Measurements from ENCODE around the gene PRKG1. TPM values are rescaled to one million over a fixed set of nuclear protein-coding genes. Genes with fewer than 3 reads are reported as not detected.
"Not testable (repeated sequence)": the region's sequence is repeated elsewhere in the genome, so short reads cannot be mapped to it uniquely, and the experiment has no call there.

PRKG1 gene
- total and polyA plus RNA-seq, 2 experiments from 2014 or later = 10.7 to 21.8 TPM

DNA sequence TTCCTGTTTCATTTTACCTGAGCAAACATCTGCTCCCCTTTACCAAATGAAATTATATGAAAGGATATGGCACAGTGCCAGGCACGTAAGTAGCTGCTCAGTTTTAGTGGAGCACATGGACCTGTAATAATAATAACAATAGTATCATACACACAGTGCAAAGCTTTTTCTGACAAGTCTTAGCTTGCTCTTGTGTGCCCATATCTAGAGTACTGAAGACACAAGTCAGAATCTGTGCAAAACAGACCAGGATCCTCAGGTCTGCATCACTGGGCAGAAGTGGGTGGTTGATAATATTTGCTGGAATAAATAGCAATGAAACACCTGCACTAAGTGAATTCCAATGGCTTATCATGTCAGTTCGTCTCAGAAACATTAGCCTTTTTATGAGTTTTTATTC lies 1154.3 kb downstream of the PRKG1 start:
- no peak for DNase-seq

DNA sequence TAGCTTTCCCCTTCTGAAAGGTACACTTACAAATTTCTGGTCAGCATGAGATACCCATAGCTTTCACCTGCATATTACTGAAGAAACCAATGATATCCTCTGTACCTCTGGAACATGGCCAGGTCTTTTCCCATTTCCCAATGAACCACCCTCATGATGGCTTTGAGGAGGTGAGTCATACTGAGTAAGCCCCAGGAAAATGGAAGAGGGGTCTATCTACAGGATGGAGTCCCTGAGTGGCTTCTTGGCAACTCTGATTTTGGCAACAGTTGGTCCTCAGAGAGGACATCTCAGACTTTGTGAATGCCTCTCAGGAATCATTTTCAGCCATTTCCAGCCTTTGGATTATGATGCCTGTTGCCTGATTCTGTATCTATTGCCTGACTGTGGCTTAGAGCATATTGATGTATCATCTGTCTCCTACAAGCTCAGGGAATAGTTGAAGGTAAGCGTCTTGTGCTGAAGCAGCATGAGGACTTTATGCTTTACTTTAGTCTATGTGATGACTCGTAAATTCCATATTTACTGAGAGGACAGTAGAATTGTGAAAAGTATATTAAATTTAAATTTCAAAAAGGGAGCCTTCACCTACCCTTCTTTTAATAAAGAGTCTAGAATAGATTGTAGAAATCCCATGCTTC lies 1155.1 kb downstream of the PRKG1 start:
- H3K9me3 ChIP-seq (ENCODE audit: low read depth) = no peaks in the 10 kb centered on the region
- H3K27me3 ChIP-seq (replicated peaks; ENCODE audit: insufficient read depth) = no peaks in the 10 kb centered on the region
- no peak overlapping the region for H3K4me2 ChIP-seq (ENCODE audit: unreplicated experiment)
- in situ Hi-C loops (cut with MboI) = no loop called here
- H3K4me1 ChIP-seq (ENCODE audit: insufficient read depth) = peaks cover 4% of the 10 kb centered on the region; the same call in 1 of the 2 replicates
- H3K27ac ChIP-seq = no peak overlapping the region
- DNase-seq = peak; percentile 33
- TF ChIP-seq EZH2 (IDR thresholded peaks at IDR 0.05; ENCODE audit: insufficient read depth, poor library complexity, severe bottlenecking) (no peak), EZH2phosphoT487 (IDR thresholded peaks at IDR 0.05; ENCODE audit: insufficient read depth, low read depth) (no peak)
- H4K20me1 ChIP-seq (ENCODE audit: insufficient read depth) = no peaks in the 10 kb centered on the region
- WGBS, 2 experiments (ENCODE audit: low coverage in 1 of 2, low lambda C conversion rate in 2 of 2, missing lambda C conversion rate in 2 of 2) = 93 to 94% methylated on average over 2 of the region's 2 CpGs
- no peaks in the 10 kb centered on the region for H3K9me2 ChIP-seq (ENCODE audit: insufficient read depth)
- H3K36me3 ChIP-seq (ENCODE audit: low read depth) = no peaks in the 10 kb centered on the region
- no peak overlapping the region for H3K4me3 ChIP-seq
- H2AFZ ChIP-seq = no peak overlapping the region
- H3K9ac ChIP-seq = no peak overlapping the region
- H3F3A ChIP-seq (ENCODE audit: insufficient read depth) = no peaks in the 10 kb centered on the region
- H3K79me2 ChIP-seq (ENCODE audit: insufficient read depth) = no peaks in the 10 kb centered on the region

More for the DNA sequence above, 1154.3 kb downstream of the PRKG1 start:
- Histone ChIP-seq H3K9me2 (ENCODE audit: insufficient read depth) (no peaks in the 10 kb centered on the region), H2AFZ (no peak overlapping the region), H3K4me1 (ENCODE audit: insufficient read depth) (peaks cover 4% of the 10 kb centered on the region; the same call in 1 of the 2 replicates), H3K36me3 (ENCODE audit: low read depth) (no peaks in the 10 kb centered on the region), H3K9ac (no peak overlapping the region), H3K27me3 (replicated peaks; ENCODE audit: insufficient read depth) (no peaks in the 10 kb centered on the region), H3F3A (ENCODE audit: insufficient read depth) (no peaks in the 10 kb centered on the region), H3K27ac (no peak overlapping the region), H3K9me3 (ENCODE audit: low read depth) (no peaks in the 10 kb centered on the region), H3K79me2 (ENCODE audit: insufficient read depth) (no peaks in the 10 kb centered on the region), H4K20me1 (ENCODE audit: insufficient read depth) (no peaks in the 10 kb centered on the region), H3K4me3 (no peak overlapping the region), H3K4me2 (ENCODE audit: unreplicated experiment) (no peak overlapping the region)
- 61 to 68% methylated on average over 2 of the region's 2 CpGs for WGBS, 2 experiments (ENCODE audit: low coverage in 1 of 2, low lambda C conversion rate in 2 of 2, missing lambda C conversion rate in 2 of 2)
- TF ChIP-seq EZH2 (IDR thresholded peaks at IDR 0.05; ENCODE audit: insufficient read depth, poor library complexity, severe bottlenecking) = no peak
- no peak for TF ChIP-seq EZH2phosphoT487 (IDR thresholded peaks at IDR 0.05; ENCODE audit: insufficient read depth, low read depth)
- in situ Hi-C loops (cut with MboI) = no loop called here

DNA sequence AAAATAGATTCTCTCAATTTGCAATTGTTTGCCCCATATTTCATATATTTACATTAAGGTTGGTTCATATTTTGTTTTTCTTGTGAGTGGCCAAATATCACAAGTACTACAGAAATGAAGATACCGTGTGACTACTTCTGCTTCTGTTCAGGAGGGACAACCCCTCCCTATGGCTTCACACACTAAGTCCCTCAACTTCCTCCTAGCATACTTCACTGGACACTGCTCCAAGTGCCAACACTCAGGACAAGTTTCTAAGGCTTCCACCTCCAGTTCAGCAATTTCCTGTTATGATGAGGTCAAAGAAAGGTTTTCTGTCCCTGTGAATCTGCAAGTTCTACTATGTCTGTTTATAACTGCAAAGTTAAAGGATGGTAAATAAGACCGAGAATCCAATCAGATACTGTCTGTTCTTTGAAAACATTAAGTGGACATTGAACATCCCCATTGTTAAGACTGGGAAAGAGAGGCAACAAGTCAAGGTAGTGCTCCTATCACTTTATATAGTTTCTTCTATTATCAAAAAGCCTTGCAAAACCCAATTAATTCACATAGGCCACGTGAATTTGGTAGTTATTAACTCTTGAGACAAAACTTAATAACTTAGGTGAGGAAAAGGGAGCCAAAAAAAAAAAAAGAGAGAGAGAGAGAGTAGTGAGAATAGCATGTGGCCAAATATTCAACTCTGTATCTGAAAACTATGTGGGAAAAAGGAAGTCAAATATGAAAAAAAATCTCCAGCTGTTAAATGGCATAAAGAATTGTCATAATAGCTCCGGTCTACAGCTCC lies 1158.5 kb downstream of the PRKG1 start:
- H3K4me1 ChIP-seq (ENCODE audit: insufficient read depth) = peaks cover 4% of the 10 kb centered on the region; the same call in 1 of the 2 replicates
- H3K27me3 ChIP-seq (replicated peaks; ENCODE audit: insufficient read depth) = no peaks in the 10 kb centered on the region
- in situ Hi-C loops (cut with MboI) = no loop called here
- 83 to 86% methylated on average over 4 of the region's 4 CpGs for WGBS, 2 experiments (ENCODE audit: low coverage in 1 of 2, low lambda C conversion rate in 2 of 2, missing lambda C conversion rate in 2 of 2)
- H3K27ac ChIP-seq = no peak overlapping the region
- no peak overlapping the region for H2AFZ ChIP-seq
- H3K9ac ChIP-seq = no peak overlapping the region
- no peak overlapping the region for H3K4me3 ChIP-seq
- DNase-seq = peak; percentile 6
- H4K20me1 ChIP-seq (ENCODE audit: insufficient read depth) = no peaks in the 10 kb centered on the region
- H3F3A ChIP-seq (ENCODE audit: insufficient read depth) = no peaks in the 10 kb centered on the region
- H3K9me3 ChIP-seq (ENCODE audit: low read depth) = no peaks in the 10 kb centered on the region
- no peak overlapping the region for H3K4me2 ChIP-seq (ENCODE audit: unreplicated experiment)
- no peaks in the 10 kb centered on the region for H3K36me3 ChIP-seq (ENCODE audit: low read depth)
- H3K9me2 ChIP-seq (ENCODE audit: insufficient read depth) = no peaks in the 10 kb centered on the region
- no peaks in the 10 kb centered on the region for H3K79me2 ChIP-seq (ENCODE audit: insufficient read depth)
- no peak for TF ChIP-seq EZH2phosphoT487 (IDR thresholded peaks at IDR 0.05; ENCODE audit: insufficient read depth, low read depth)
- no peak for TF ChIP-seq EZH2 (IDR thresholded peaks at IDR 0.05; ENCODE audit: insufficient read depth, poor library complexity, severe bottlenecking)

DNA sequence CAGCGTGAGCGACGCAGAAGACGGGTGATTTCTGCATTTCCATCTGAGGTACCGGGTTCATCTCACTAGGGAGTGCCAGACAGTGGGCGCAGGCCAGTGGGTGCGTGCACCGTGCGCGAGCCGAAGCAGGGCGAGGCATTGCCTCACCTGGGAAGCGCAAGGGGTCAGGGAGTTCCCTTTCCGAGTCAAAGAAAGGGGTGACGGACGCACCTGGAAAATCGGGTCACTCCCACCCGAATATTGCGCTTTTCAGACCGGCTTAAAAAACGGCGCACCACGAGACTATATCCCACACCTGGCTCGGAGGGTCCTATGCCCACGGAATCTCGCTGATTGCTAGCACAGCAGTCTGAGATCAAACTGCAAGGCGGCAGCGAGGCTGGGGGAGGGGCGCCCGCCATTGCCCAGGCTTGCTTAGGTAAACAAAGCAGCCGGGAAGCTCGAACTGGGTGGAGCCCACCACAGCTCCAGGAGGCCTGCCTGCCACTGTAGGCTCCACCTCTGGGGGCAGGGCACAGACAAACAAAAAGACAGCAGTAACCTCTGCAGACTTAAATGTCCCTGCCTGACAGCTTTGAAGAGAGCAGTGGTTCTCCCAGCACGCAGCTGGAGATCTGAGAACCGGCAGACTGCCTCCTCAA lies 1159.2 kb downstream of the PRKG1 start:
- H3K27me3 ChIP-seq (replicated peaks; ENCODE audit: insufficient read depth); H3K27ac ChIP-seq; H4K20me1 ChIP-seq (ENCODE audit: insufficient read depth); H3K4me1 ChIP-seq (ENCODE audit: insufficient read depth); H2AFZ ChIP-seq; H3K36me3 ChIP-seq (ENCODE audit: low read depth); H3K9me2 ChIP-seq (ENCODE audit: insufficient read depth); H3F3A ChIP-seq (ENCODE audit: insufficient read depth); DNase-seq; H3K79me2 ChIP-seq (ENCODE audit: insufficient read depth); in situ Hi-C loops (cut with MboI); H3K9me3 ChIP-seq (ENCODE audit: low read depth); H3K4me2 ChIP-seq (ENCODE audit: unreplicated experiment); H3K4me3 ChIP-seq; H3K9ac ChIP-seq: not testable (repeated sequence)
- WGBS, 2 experiments (ENCODE audit: low coverage in 1 of 2, low lambda C conversion rate in 2 of 2, missing lambda C conversion rate in 2 of 2) = 33 to 45% methylated on average over 6 of the region's 34 CpGs

Measured in GM23248 (cell line).